B cell (primary cell): ENCODE data around the gene TPK1. TPM values are rescaled to one million over a fixed set of nuclear protein-coding genes. Genes with fewer than 3 reads are reported as not detected.

Experiments
- ATAC-seq: fragments of 200-7000 bp; cut with Tn5 transposase; one replicate; pipeline ENCODE4 v1.10.0; 2021; ENCODE audit warnings: low read depth, mild to moderate bottlenecking, moderate number of reproducible peaks, moderate library complexity
- CTCF ChIA-PET: fragments of 350-600 bp; sonication (Branson Sonifier 250); formaldehyde crosslinking; loops from one replicate; lab custom pipeline; 2021; ENCODE audit warnings: antibody characterized with exemption, inconsistent platforms; lab: Charles Lee
- POLR2A ChIA-PET: fragments of 350-600 bp; sonication (Branson Sonifier 250); formaldehyde crosslinking; loops from one replicate; lab custom pipeline; 2021; ENCODE audit warnings: antibody characterized with exemption; lab: Charles Lee
- DNase-seq: peaks from one replicate; pipeline ENCODE4 v3.0.0; 2013
- H2AFZ ChIP-seq: 2 replicates; pipeline ENCODE4 v1.6.1; 2012; ENCODE audit warnings: mild to moderate bottlenecking, low read depth, low read length; ENCODE audit not compliant: insufficient read depth, poor library complexity, severe bottlenecking
- H3K27ac ChIP-seq, 2 donors: 1 replicate in 1 of 2; 2 replicates in 1 of 2; pipeline ENCODE4 v1.5.1; 2012 to 2013; ENCODE audit warnings: low read length in 2 of 2, mild to moderate bottlenecking in 2 of 2, moderate library complexity in 1 of 2
- H3K27me3 ChIP-seq, 4 experiments: fragments of 200-600 bp in 1 of 4; sonication (generic) in 1 of 4; replicated peaks in 1 of 4; 1 replicate in 2 of 4; 2 replicates in 2 of 4; pipeline versions ENCODE4 v1.6.1 to v1.7.0; 2013 to 2016; ENCODE audit warnings: low read length in 3 of 4, mild to moderate bottlenecking in 2 of 4, mixed read lengths in 1 of 4, moderate library complexity in 1 of 4; ENCODE audit not compliant: insufficient read depth in 4 of 4, control insufficient read depth in 3 of 4; ENCODE audit errors: control extremely low read depth in 1 of 4
- H3K36me3 ChIP-seq, 2 experiments: replicated peaks in 1 of 2; 1 replicate in 1 of 2; 2 replicates in 1 of 2; pipeline versions ENCODE4 v1.6.1 to v1.7.1; 2013; ENCODE audit warnings: low read length in 1 of 2; ENCODE audit not compliant: insufficient read depth in 2 of 2, control insufficient read depth in 1 of 2; ENCODE audit errors: control extremely low read depth in 1 of 2, extremely low read depth in 1 of 2
- H3K4me1 ChIP-seq, 2 donors: fragments of 200-600 bp in 1 of 2; sonication (generic) in 1 of 2; 1 replicate in 1 of 2; 2 replicates in 1 of 2; pipeline versions ENCODE4 v1.5.1 to v1.6.1; 2013 to 2017; ENCODE audit warnings: low read length in 2 of 2; ENCODE audit not compliant: control insufficient read depth in 2 of 2, insufficient read depth in 2 of 2
- H3K4me2 ChIP-seq: replicated peaks from 2 replicates; pipeline ENCODE3; 2012; ENCODE audit warnings: mild to moderate bottlenecking, low read depth, low read length; ENCODE audit not compliant: poor library complexity, severe bottlenecking
- H3K4me3 ChIP-seq, 5 experiments: fragments of 200-600 bp in 1 of 5; sonication (generic) in 1 of 5; 1 replicate in 3 of 5; 2 replicates in 2 of 5; pipeline versions ENCODE4 v1.5.1 to v1.7.0; 2011 to 2016; ENCODE audit warnings: low read length in 4 of 5, mild to moderate bottlenecking in 4 of 5, low read depth in 2 of 5, control low read depth in 1 of 5, moderate library complexity in 1 of 5; ENCODE audit not compliant: insufficient read depth in 1 of 5; ENCODE audit errors: control extremely low read depth in 1 of 5, extremely low read depth in 1 of 5
- H3K79me2 ChIP-seq: fragments of 200-600 bp; sonication (generic); one replicate; pipeline ENCODE4 v1.6.0; 2016; ENCODE audit warnings: low read length; ENCODE audit not compliant: control insufficient read depth, insufficient read depth
- H3K9ac ChIP-seq: fragments of 200-600 bp; sonication (generic); 2 replicates; pipeline ENCODE4 v1.6.1; 2017; ENCODE audit warnings: mild to moderate bottlenecking, low read length, moderate library complexity
- H3K9me3 ChIP-seq, 3 donors: one replicate each; pipeline versions ENCODE4 v1.6.1 to v1.7.1; 2013; ENCODE audit warnings: low read length in 2 of 3; ENCODE audit not compliant: control insufficient read depth in 2 of 3, insufficient read depth in 1 of 3; ENCODE audit errors: control extremely low read depth in 1 of 3
- H4K20me1 ChIP-seq: 2 replicates; pipeline ENCODE4 v1.6.0; 2012; ENCODE audit warnings: mild to moderate bottlenecking, low read length; ENCODE audit not compliant: insufficient read depth, control insufficient read depth, poor library complexity, severe bottlenecking
- H3K27ac Mint-ChIP-seq: one replicate; pipeline ENCODE4 v1.8.0; 2021; ENCODE audit warnings: mixed read lengths
- H3K27me3 Mint-ChIP-seq: one replicate; pipeline ENCODE4 v1.8.0; 2021; ENCODE audit warnings: mixed read lengths
- H3K4me1 Mint-ChIP-seq: one replicate; pipeline ENCODE4 v1.8.0; 2021; ENCODE audit warnings: mixed read lengths
- H3K4me3 Mint-ChIP-seq: one replicate; pipeline ENCODE4 v1.8.0; 2021; ENCODE audit warnings: mixed read lengths
- H3K9me3 Mint-ChIP-seq: one replicate; pipeline ENCODE4 v1.8.0; 2022; ENCODE audit warnings: mixed read lengths; ENCODE audit not compliant: insufficient read depth
- EZH2 ChIP-seq: IDR thresholded peaks from 2 replicates; pipeline ENCODE4 v1.6.1; 2012; ENCODE audit warnings: borderline replicate concordance, low read depth, mild to moderate bottlenecking, moderate library complexity, low read length; ENCODE audit not compliant: insufficient read depth, poor library complexity, severe bottlenecking
- WGBS: methylation state at CpG from one replicate; pipeline ENCODE4 v1.1.5; 2013; ENCODE audit warnings: missing lambda C conversion rate; ENCODE audit not compliant: insufficient coverage; 5-methylcytosine and 5-hydroxymethylcytosine counted together
- intact Hi-C: fragments of 100-400 bp; cut with micrococcal nuclease; formaldehyde crosslinking; loops from one replicate; pipeline ENCODE4 v1.10.0; 2022
- polyA plus RNA-seq: library from polyadenylated mRNA; depleted of rRNA; stranded (reverse); fragments of >200 nt; gene quantifications from 2 replicates; pipeline ENCODE4 v1.2.3, GENCODE V29; 2012
- total RNA-seq, 2 donors: library from RNA; stranded (reverse); fragments of 120-200 nt in 1 of 2; gene quantifications; 1 replicate in 1 of 2; 2 replicates in 1 of 2; pipeline versions ENCODE4 v1.2.3 to v1.2.4, GENCODE V29; 2013 to 2022
- TF ChIP-seq, protein P1 (sequence below): fragments of 200-600 bp; IDR thresholded peaks from one replicate; pipeline ENCODE4 v1.8.0; 2022; ENCODE audit warnings: antibody characterized with exemption, mild to moderate bottlenecking

The TPK1 gene
- total and polyA plus RNA-seq, 2 donors (not counting 1 experiment from before 2014, with no cell fraction given) = 13.7 to 26.4 TPM

- Histone ChIP-seq H3K9me3 (peaks cover 0 to 6% (median 0%) of the 10 kb centered on the region in 3 donors), H4K20me1 (no peaks in the 10 kb centered on the region), H3K27me3 (no peaks in the 10 kb centered on the region), H2AFZ (no peak overlapping the region), H3K36me3 (no peaks in the 10 kb centered on the region), H3K79me2 (no peaks in the 10 kb centered on the region), H3K27ac (no peak overlapping the region), H3K4me3 (no peak overlapping the region), H3K4me2 (no peak overlapping the region), H3K9ac (no peak overlapping the region), H3K4me1 (no peaks in the 10 kb centered on the region)
- TF ChIP-seq, protein P1, sequence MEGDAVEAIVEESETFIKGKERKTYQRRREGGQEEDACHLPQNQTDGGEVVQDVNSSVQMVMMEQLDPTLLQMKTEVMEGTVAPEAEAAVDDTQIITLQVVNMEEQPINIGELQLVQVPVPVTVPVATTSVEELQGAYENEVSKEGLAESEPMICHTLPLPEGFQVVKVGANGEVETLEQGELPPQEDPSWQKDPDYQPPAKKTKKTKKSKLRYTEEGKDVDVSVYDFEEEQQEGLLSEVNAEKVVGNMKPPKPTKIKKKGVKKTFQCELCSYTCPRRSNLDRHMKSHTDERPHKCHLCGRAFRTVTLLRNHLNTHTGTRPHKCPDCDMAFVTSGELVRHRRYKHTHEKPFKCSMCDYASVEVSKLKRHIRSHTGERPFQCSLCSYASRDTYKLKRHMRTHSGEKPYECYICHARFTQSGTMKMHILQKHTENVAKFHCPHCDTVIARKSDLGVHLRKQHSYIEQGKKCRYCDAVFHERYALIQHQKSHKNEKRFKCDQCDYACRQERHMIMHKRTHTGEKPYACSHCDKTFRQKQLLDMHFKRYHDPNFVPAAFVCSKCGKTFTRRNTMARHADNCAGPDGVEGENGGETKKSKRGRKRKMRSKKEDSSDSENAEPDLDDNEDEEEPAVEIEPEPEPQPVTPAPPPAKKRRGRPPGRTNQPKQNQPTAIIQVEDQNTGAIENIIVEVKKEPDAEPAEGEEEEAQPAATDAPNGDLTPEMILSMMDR = no peak
- TF ChIP-seq EZH2 = no peak
- CTCF ChIA-PET = no interaction called here
- Mint-ChIP-seq H3K27me3 (no peaks in the 10 kb centered on the region), H3K4me3 (no peak overlapping the region), H3K4me1 (no peaks in the 10 kb centered on the region), H3K27ac (no peak overlapping the region), H3K9me3 (no peaks in the 10 kb centered on the region)
- WGBS = 100% methylated on average over 1 of the region's 4 CpGs
- ATAC-seq (no peak), DNase-seq (no peak)
- POLR2A ChIA-PET = no interaction called here
- intact Hi-C loops = no loop called here
These were observed 327.2 kb downstream of the TPK1 start for GRCh38 chr7:144508702-144509101.

GRCh38 chr7:144503215-144503614 is 332.6 kb downstream of the TPK1 start:
- Histone ChIP-seq H3K4me3 (no peak overlapping the region), H3K9ac (no peak overlapping the region), H3K27me3 (no peaks in the 10 kb centered on the region), H3K79me2 (no peaks in the 10 kb centered on the region), H3K36me3 (no peaks in the 10 kb centered on the region), H4K20me1 (no peaks in the 10 kb centered on the region), H3K27ac (no peak overlapping the region), H2AFZ (no peak overlapping the region), H3K4me1 (no peaks in the 10 kb centered on the region), H3K4me2 (no peak overlapping the region), H3K9me3 (peaks cover 0 to 6% (median 0%) of the 10 kb centered on the region in 3 donors)
- no peak for ATAC-seq
- Mint-ChIP-seq H3K4me1 (no peaks in the 10 kb centered on the region), H3K27me3 (no peaks in the 10 kb centered on the region), H3K4me3 (no peak overlapping the region), H3K27ac (no peak overlapping the region), H3K9me3 (no peaks in the 10 kb centered on the region)
- ChIA-PET POLR2A (no interaction called here), CTCF (no interaction called here)
- intact Hi-C loops = no loop called here
- WGBS = 81% methylated on average over 2 of the region's 6 CpGs
- TF ChIP-seq EZH2 = no peak
- no peak for DNase-seq
